Fibroblast of mammary gland (primary cell): ENCODE results near the gene HTR3D.
"Not testable (repeated sequence)": the region's sequence is repeated elsewhere in the genome, so short reads cannot be mapped to it uniquely, and the experiment has no call there.

ENCODE experiments used
- DNase-seq: peaks from one replicate; pipeline ENCODE4 v3.0.0-alpha.2; 2010; ENCODE audit warnings: low read depth
- H3K4me3 ChIP-seq: 2 replicates; pipeline ENCODE4 v1.5.1; 2011; ENCODE audit warnings: low read depth, mild to moderate bottlenecking, low read length, moderate library complexity; ENCODE audit not compliant: control insufficient read depth
- TF ChIP-seq, protein P1 (sequence below): conservative IDR thresholded peaks from 2 replicates; pipeline ENCODE4 v1.5.1; 2011; ENCODE audit warnings: low read depth, low read length, inconsistent platforms; ENCODE audit not compliant: control insufficient read depth, insufficient read depth

HTR3D gene

DNA sequence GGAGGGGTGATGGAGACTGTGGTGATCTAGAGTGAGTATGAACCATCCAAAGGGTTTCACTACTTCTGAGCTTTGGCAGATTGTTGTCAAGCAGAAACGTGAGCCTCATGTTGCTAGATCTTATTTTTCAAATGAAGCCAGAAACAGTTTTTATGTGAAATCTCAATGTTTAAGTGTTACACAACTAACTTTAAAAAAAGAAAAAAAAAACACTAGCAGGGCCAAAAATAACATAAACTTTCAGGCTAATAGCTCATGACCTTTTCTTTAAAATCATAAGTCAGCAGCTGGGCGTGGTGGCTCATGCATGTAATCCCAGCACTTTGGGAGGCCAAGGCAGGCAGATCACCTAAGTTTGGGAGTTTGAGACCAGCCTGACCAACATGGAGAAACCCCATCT, 2.1 kb upstream of the HTR3D start:
- DNase-seq: peak; percentile 37
- TF ChIP-seq, protein P1, sequence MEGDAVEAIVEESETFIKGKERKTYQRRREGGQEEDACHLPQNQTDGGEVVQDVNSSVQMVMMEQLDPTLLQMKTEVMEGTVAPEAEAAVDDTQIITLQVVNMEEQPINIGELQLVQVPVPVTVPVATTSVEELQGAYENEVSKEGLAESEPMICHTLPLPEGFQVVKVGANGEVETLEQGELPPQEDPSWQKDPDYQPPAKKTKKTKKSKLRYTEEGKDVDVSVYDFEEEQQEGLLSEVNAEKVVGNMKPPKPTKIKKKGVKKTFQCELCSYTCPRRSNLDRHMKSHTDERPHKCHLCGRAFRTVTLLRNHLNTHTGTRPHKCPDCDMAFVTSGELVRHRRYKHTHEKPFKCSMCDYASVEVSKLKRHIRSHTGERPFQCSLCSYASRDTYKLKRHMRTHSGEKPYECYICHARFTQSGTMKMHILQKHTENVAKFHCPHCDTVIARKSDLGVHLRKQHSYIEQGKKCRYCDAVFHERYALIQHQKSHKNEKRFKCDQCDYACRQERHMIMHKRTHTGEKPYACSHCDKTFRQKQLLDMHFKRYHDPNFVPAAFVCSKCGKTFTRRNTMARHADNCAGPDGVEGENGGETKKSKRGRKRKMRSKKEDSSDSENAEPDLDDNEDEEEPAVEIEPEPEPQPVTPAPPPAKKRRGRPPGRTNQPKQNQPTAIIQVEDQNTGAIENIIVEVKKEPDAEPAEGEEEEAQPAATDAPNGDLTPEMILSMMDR: no peak
- no peak overlapping the region for H3K4me3 ChIP-seq

DNA sequence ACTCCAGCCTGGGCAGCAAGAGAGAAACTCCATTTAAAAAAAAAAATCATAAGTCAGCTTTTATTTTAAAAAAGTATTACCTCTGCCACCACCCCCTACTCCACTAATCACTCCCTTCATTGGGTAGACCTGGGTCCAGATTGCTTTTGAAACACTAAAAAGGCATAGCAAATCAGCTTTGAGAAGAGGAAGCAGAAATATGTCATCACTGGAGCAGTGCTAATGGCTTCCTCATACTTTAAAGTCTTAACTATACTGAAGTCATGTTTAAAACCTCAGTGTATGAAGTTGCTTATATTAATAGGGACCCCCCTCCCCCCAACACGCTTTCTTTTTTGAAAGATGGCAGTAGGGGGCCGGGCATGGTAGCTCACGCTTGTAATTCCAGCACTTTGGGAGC, 1.0 kb upstream of the HTR3D start:
- TF ChIP-seq, protein P1: no peak
- no peak for DNase-seq
- no peak overlapping the region for H3K4me3 ChIP-seq

DNA sequence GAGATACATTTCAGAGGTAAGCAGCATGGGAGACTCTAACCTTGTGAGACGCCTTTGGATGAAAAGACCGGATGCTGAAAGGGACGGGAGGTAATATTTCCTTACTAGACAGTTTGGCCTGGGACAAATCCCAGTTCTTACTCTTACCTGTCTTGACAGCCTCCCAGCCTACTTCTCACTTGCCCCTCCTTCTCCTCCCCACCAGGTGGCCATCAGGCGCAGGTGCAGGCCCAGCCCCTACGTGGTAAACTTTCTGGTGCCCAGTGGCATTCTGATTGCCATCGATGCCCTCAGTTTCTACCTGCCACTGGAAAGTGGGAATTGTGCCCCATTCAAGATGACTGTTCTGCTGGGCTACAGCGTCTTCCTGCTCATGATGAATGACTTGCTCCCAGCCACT, 6.3 kb downstream of the HTR3D start:
- DNase-seq: no peak
- TF ChIP-seq, protein P1: no peak
- H3K4me3 ChIP-seq: no peak overlapping the region

DNA sequence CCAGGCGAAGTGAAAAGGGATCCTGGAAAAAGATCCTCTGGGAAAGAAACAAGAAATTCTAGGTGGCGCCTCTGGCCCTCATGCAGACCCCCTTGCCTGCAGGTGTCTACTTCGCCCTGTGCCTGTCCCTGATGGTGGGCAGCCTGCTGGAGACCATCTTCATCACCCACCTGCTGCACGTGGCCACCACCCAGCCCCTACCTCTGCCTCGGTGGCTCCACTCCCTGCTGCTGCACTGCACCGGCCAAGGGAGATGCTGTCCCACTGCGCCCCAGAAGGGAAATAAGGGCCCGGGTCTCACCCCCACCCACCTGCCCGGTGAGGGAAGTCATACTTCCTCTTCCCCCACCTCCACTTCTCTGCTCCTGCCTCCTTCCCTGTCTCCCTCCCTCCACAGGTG, 6.8 kb downstream of the HTR3D start:
- DNase-seq, H3K4me3 ChIP-seq: not testable (repeated sequence)

DNA sequence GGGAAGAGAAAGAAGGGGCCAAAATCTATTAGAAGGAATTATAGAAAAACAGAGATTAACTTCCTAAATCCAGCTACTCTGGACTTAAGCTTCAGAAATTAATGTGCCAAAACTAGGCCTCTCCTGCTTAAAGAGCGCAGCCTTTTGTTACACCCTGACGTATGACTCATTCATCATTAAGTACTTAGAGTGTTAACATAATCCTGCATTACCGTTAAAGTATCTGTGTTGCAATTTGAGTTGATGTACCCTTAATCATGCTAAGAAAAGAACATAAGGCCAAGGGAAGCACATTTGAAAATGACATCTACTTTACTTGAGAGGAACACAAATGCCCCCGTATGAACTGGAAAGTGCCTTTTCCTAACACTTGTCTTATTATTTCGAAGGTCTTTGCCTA, 7.9 kb downstream of the HTR3D start:
- TF ChIP-seq, protein P1: no peak
- peak; percentile 70 for DNase-seq
- no peak overlapping the region for H3K4me3 ChIP-seq

DNA sequence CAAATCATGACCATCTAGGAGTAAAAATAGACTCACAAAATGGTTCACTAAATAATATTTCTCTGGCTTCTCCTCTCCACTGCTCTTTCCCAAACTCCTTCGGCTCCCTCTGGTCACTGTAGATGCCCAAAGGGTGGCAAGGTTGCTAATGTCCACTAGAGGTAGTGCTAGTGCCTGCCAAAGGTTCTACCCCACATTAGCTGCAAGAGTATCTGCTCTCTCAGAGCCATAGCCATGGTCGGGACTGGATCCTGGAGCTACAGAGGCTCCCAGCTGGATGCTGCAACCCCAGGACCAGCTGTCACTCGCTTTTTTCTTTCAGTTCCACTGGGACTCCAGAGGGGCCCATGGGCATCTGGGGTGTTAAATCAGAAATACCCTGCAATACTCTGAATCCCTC, 8.5 kb downstream of the HTR3D start:
- TF ChIP-seq, protein P1: peak; percentile 59
- peak; percentile 56 for DNase-seq
- no peak overlapping the region for H3K4me3 ChIP-seq

DNA sequence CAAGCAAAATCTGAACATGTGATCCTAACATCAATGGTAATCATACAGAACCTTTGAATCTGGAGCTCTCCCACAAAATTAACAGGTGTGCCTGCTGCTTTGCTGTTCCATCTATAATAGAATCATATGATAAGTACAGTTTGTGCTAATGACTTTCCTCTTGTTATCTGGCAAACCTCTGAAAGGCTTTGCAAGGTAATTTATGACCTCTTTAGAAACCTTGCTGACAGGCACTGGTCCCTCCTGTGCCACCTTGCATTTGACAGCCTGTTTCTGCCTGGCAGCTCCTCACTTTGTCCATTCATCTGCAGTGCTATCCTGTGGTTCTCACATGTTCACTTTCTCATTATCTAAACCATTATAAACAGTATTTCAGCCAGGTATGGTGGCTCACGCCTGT, 11.1 kb downstream of the HTR3D start:
- TF ChIP-seq, protein P1: no peak
- DNase-seq: no peak
- H3K4me3 ChIP-seq: no peak overlapping the region
